HG03159 (cell line): ENCODE measurements around the gene C3orf33.

Source experiments
- ATAC-seq: cut with Tn5 transposase; IDR thresholded peaks from one replicate; pipeline ENCODE4 v1.9.1; 2021; ENCODE audit warnings: mild to moderate bottlenecking, moderate library complexity; ENCODE audit not compliant: unreplicated experiment

C3orf33 gene

GRCh38 chr3:155790272-155790925 lies 15.7 kb downstream of the C3orf33 start:
- ATAC-seq, result no peak

- no peak for ATAC-seq
Observed at GRCh38 chr3:155785662-155786295, 20.3 kb downstream of the C3orf33 start.

GRCh38 chr3:155782390-155782953 lies 23.6 kb downstream of the C3orf33 start:
- ATAC-seq, result no peak

GRCh38 chr3:155780291-155780690 lies 25.8 kb downstream of the C3orf33 start:
- ATAC-seq, result no peak

- no peak for ATAC-seq
Observed at GRCh38 chr3:155778462-155778861, 27.6 kb downstream of the C3orf33 start.

GRCh38 chr3:155772801-155773200 lies 33.3 kb downstream of the C3orf33 start:
- ATAC-seq, result no peak

GRCh38 chr3:155771126-155771525 lies 35.0 kb downstream of the C3orf33 start:
- no peak for ATAC-seq

- no peak for ATAC-seq
Observed at GRCh38 chr3:155766206-155766605, 39.9 kb downstream of the C3orf33 start.

GRCh38 chr3:155763870-155764463 lies 42.1 kb downstream of the C3orf33 start:
- no peak for ATAC-seq

- no peak for ATAC-seq
Observed at GRCh38 chr3:155760653-155761052, 45.4 kb downstream of the C3orf33 start.

- no peak for ATAC-seq
Observed at GRCh38 chr3:155757577-155757976, 48.5 kb downstream of the C3orf33 start.

GRCh38 chr3:155753038-155753639 lies 52.9 kb downstream of the C3orf33 start:
- no peak for ATAC-seq

GRCh38 chr3:155748611-155749365 lies 57.3 kb downstream of the C3orf33 start:
- ATAC-seq, result no peak

- ATAC-seq, result no peak
Observed at GRCh38 chr3:155747946-155748290, 58.2 kb downstream of the C3orf33 start.

- no peak for ATAC-seq
Observed at GRCh38 chr3:155747286-155747945, 58.7 kb downstream of the C3orf33 start.

GRCh38 chr3:155746703-155747102 lies 59.4 kb downstream of the C3orf33 start:
- no peak for ATAC-seq

GRCh38 chr3:155745795-155746550 lies 60.1 kb downstream of the C3orf33 start:
- no peak for ATAC-seq

GRCh38 chr3:155744626-155745324 lies 61.3 kb downstream of the C3orf33 start, which contains the start of gene PLCH1:
TSS of gene PLCH1 (minus strand) at chr3:155745071. CDS start at chr3:155704224, 40,847 bp downstream.
- ATAC-seq, result peak; percentile 69
